HuH-7 (cell line): ENCODE measurements around the gene RXYLT1.
A peak's percentile ranks its signal among the peaks of the same experiment; 100 is the strongest.
"Not testable (repeated sequence)": the region's sequence is repeated elsewhere in the genome, so short reads cannot be mapped to it uniquely, and the experiment has no call there.

Experiments
- DNase-seq: peaks from one replicate; pipeline ENCODE4 v3.0.0; 2011; ENCODE audit warnings: low spot score

Gene RXYLT1, protein sequence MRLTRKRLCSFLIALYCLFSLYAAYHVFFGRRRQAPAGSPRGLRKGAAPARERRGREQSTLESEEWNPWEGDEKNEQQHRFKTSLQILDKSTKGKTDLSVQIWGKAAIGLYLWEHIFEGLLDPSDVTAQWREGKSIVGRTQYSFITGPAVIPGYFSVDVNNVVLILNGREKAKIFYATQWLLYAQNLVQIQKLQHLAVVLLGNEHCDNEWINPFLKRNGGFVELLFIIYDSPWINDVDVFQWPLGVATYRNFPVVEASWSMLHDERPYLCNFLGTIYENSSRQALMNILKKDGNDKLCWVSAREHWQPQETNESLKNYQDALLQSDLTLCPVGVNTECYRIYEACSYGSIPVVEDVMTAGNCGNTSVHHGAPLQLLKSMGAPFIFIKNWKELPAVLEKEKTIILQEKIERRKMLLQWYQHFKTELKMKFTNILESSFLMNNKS

DNA sequence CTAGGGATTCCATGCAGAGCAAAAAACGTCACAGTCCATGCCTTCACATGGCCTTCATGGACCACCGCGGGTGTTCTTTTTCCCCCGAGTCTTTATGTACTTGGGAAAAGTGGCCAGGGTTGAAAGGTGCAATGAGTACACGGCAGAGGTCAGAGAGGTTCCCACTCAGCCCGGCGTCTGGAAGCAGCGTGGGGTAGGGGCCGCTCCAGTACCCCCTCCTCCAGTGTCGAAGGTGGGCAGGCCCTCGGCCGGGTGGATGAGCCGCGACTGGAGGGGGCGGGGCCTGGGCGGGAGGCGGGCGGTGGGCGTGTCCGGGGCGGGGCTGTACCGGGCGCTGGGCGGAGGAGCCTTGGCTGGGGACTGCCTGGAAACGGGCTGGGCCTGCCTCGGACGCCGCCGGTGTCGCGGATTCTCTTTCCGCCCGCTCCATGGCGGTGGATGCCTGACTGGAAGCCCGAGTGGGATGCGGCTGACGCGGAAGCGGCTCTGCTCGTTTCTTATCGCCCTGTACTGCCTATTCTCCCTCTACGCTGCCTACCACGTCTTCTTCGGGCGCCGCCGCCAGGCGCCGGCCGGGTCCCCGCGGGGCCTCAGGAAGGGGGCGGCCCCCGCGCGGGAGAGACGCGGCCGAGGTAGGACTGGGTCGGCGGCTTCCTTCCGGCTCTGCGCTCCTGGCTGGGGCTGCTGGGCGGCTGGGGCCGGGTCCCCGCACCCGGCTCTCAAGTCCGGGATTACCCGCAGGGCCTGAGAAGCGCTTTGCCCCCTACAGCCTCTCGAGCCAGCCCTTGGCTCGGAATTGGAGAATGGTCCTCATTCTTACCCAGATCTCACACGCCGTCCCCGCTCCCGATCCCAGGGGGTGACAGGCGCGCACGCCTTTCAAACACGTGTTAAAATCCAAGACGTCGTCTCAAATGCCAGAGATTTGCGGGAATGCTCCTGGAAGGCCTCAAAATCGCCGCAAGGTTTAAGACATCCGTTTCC lies at the start of gene RXYLT1:
TSS of gene RXYLT1 (plus strand) at position 412 of the 984 bp plus-strand sequence. CDS start at position 464, 52 bp downstream.
- peak; percentile 86 for DNase-seq

DNA sequence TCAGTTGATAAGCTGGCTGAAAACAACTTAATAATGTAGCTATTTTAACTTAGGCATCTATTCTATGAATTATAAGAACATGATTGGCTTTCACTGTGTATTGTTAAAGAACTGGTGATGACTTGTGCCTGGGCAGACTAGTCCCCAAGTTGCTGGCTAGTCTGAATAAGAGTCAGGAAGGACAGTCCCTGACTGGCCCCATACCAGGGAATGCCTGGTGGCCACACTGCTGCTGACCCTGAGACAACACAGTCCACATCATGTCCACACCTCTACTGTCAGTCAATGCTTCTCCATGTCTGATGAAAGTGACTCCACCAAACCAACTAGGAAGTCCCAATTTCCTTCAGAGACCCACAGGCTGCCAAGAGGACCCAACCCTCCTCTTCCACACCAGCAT lies 46.9 kb upstream of the RXYLT1 start:
- DNase-seq, result not testable (repeated sequence)

DNA sequence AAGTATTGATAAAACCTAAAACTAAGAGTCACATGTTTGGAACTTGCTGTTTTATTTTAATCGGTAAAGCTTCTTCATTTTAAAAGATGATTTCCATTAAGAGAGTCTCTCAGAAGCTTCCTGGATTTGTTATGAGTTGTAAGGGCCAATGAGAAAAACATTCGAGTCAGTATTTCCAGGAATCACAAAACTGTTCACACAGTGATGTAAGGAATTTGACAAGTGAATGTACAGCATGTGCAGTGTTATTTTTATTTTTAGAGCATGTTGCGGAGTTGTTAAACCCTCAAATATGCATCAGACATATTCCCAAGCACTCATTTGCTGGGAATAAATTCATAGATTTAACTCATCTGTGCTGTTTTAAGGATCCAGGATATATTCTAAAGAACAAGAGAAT lies 46.1 kb upstream of the RXYLT1 start:
- not testable (repeated sequence) for DNase-seq

DNA sequence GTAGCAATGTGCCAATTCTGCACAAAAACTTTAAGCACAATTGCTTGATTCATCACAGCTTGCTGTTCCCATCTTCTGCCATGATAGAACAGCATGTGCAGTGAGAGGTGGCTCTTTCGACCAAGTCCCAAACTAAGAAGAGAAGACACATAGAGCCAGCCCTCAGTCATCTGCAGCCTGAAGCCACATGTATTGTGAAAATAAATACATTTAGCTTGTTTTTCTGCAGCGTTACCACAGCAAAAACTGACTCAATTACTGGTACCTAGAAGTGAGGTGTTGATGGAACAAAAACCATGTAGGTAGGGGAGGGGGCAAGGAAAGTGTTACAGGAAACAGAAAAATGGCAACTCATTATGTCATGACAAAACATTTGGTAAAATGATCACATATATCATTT lies 39.2 kb upstream of the RXYLT1 start:
- not testable (repeated sequence) for DNase-seq

DNA sequence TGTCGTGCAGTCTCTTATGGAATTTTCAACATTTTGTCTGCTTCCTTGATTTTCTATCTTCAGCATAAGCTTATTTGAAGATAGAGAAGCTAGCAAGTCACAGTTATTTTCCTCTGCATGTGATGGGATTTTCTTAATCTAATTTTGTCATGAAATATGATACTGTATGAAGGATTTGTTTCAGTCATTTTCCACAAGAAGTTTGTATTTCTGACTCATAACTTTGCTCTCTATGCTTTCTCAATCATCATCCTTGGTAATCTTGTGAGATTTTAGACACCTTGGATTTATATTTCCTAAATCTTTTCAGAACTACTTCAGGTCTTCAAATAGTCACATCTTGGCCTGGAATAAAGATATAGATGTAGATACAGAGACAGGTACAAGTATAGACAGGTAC lies 38.3 kb upstream of the RXYLT1 start:
- DNase-seq, result not testable (repeated sequence)

DNA sequence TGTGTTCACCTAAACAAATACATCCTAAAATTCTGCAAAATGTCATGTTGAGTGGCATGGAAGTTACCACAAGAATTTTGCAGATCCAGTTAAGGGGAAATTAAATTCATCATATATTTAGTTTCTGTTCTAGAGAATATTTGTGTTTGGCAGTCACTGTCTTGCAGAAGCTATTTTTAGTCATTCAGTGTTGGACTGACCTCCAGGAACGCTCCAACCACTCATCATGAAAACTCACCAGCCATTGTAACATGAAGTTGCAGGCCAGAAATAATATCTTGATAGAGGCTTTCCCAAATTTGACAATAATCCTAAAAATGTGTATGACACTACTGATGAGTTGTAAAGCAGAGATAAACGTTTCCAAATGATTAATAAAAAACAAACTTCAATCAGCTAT lies 35.6 kb upstream of the RXYLT1 start:
- DNase-seq, result not testable (repeated sequence)

DNA sequence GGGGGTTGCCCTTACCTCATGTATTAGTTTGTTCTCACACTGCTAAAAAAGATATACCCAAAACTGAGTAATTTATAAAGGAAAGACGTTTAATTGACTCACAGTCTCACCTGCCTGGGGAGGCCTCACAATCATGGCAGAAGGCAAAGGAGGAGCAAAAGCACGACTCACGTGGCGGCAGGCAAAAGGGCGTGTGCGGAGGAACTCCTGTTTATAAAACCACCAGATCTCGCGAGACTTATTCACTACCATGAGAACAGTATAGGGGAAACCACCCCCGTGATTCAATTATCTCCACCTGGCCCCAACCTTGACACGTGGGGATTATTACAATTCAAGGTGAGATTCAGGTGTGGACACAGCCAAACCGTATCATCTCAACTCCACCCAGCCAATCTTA lies 33.2 kb upstream of the RXYLT1 start:
- not testable (repeated sequence) for DNase-seq

DNA sequence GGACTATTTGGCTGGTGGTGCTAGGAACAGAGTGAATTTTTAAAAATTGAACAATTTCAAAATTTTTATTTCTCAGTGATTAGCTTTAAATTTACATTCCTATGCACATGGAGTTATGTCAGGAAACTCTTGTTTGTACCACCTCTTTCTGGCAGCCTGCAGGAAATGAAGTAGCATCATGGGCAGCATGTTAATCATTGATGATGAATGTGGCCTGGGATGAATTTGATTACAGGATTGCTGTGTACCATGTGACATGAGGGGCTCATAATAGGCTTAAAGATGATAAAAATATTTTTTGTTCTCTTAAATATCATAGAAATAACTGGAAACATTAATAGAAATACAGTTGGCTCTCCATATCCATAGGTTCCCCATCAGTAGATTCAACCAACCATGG lies 32.6 kb upstream of the RXYLT1 start:
- not testable (repeated sequence) for DNase-seq

DNA sequence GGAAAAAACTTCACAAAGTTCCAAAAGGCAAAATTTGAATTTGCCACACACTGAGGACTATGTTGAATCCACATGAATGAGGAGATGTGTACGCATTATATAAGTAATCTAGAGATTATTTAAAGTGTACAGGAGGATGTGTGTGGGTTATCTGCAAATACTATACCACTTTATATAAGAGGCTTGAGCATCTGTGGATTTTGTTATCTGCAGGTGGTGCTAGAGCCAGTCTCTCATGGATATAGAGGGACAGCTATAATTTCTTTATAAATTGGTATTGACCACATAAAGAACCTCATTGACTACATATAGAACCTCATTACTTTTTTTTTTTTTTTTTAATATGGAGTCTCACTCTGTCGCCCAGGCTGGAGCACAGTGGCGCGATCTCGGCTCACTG lies 32.2 kb upstream of the RXYLT1 start:
- no peak for DNase-seq

DNA sequence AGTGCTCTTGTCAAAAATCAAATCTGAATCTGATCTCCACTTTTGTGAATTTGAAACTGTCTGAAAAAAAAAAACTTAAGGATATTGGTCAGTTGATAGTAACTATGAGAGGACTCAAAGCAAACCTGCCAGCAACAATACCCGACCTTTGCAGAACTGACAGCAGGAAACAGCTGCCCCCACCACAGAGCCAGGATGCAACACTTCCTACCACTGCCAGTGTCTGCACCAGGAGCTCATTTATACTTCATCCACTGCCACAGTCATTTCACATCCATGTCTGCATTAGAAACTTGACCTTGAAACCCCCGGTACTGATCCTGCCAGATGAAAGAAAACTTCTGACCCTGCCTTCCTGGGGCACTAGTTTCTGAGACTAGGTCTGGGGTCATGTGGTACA lies 27.4 kb upstream of the RXYLT1 start:
- no peak for DNase-seq

GRCh38 chr12:63752841-63753240 lies 26.9 kb upstream of the RXYLT1 start:
- no peak for DNase-seq

GRCh38 chr12:63753743-63754142 lies 26.0 kb upstream of the RXYLT1 start:
- DNase-seq, result no peak

DNA sequence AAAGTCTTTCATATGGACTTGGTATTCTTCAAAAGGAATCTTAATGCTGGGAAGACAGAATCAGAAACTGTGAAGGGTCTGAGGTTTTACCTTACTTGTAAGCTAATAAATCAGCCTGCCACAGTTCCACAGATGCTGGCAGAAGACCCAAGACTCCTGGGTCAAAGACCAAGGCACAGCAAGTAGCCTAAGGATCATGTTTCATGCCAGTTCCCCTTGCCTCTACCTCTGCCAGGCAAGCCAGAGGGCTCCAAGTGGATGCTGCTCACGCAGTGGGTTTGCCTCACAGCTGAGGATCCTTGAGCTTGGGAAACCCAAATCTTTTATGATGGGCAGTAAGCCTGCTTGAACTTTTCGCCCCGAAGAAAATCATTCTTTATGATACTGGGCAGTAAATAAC lies 15.2 kb upstream of the RXYLT1 start:
- DNase-seq, result no peak

- DNase-seq, result no peak
Measured at GRCh38 chr12:63766498-63766897, 13.2 kb upstream of the RXYLT1 start.

DNA sequence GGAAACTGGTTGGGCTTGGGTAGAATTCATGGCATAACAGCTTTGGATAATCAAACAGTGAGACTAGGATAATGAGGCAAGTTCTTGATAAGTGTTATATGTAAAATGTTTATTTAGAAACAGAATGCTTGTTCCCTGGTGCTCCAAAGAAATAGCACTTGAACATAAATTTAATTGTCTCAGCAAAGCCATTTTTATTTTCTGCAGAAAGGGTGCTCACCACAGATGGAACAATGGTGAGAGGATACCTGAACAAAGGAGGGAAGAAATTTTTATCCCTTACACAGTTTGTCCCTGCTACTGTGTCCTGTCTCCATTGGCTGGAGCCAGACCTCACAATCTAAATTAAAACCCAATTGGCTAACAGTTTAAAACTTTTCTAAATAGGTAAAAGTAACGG lies 9.3 kb upstream of the RXYLT1 start:
- no peak for DNase-seq

GRCh38 chr12:63777340-63777739 lies 2.4 kb upstream of the RXYLT1 start:
- DNase-seq, result no peak

- DNase-seq, result no peak
Measured at GRCh38 chr12:63782466-63782865, 2.8 kb downstream of the RXYLT1 start.

GRCh38 chr12:63787306-63787705 lies 7.6 kb downstream of the RXYLT1 start:
- no peak for DNase-seq

- no peak for DNase-seq
Measured at GRCh38 chr12:63790608-63790945, 10.9 kb downstream of the RXYLT1 start.

DNA sequence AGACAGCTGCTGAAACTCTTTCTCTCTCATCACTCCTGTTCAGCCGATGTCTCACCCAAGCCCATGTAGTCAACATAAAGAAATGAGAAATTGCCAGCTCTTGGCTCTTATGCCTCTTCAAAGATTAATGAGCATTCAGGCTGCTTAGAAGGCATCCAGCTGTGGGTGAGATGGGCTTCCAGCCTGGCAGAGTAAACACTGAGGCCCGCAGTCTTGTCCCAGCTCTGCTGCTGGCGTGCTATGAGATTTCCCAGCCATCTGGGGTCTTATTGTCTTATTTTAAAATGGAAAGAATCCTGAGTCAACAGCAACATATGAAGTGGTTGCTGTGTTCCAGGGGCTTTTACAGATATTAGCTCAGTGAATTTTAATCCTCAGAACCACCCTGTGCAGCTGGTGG lies 12.6 kb downstream of the RXYLT1 start:
- no peak for DNase-seq

DNA sequence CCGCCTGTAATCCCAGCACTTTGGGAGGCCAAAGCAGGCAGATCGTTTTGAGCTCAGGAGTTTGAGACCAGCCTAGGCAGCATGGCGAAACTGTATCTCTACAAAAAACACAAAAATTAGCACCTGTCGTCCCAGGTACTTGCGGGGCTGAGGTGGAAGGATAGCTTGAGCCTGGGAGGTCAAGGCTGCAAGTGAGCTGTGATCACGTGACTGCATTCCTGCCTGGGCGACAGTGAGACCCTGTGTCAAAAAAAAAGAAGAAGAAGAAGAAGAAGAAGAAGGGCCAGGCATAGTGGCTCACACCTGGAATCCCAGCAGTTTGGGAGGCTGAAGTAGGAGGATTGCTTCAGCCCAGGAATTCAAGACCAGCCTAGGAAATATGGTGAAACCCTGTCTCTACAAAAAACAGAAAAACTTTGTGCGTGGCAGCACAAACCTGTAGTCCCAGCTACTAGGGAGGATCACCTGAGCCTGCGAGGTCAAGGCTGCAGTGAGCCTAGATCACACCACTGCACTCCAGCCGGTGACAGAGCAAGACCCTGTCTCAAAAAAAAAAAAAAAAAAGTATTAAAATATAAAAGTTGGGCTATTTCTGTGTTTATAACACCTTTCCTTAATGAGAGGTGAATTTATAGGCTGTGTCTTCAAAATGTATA lies 15.5 kb downstream of the RXYLT1 start:
- no peak for DNase-seq

DNA sequence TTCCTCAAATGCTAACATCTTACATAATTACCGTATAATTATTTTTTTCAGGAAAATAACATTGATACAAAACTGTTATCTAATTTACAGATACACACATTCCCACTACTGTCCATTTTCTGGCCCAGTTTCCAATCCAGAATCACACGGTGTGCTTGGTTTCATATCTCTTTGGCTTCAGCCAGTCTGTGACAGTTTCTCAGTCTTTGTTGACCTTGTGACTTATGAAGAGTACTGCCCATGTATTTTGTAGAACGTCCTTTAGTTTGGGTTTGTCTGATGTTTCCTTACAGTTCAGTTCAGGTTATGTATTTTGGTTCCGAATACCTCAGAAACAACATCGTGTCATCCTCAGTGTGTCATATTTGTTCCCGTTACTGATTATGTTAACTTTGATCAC lies 16.2 kb downstream of the RXYLT1 start:
- no peak for DNase-seq
